ENCODE measurements around the gene SYPL2.

- TF ChIP-seq CTCF (IDR thresholded peaks at IDR 0.05; ENCODE audit: extremely low read depth in 1 of 2, insufficient read depth in 1 of 2, low read depth in 1 of 2, low read length in 2 of 2) (no peak), JUN (IDR thresholded peaks at IDR 0.05; ENCODE audit: borderline replicate concordance, insufficient read depth, insufficient read length, low read depth) (no peak), POLR2A (IDR thresholded peaks at IDR 0.05; ENCODE audit: low read depth, low read length) (no peak), MAX (IDR thresholded peaks at IDR 0.05; ENCODE audit: insufficient read depth, insufficient read length) (no peak), POLR2AphosphoS5 (IDR thresholded peaks at IDR 0.05; ENCODE audit: insufficient read depth, low read depth, low read length) (no peak), MYC (IDR thresholded peaks at IDR 0.05; ENCODE audit: low read depth, low read length) (no peak), EZH2 (IDR thresholded peaks at IDR 0.05; ENCODE audit: borderline replicate concordance, low read depth, low read length, severe bottlenecking) (no peak)
Observed at GRCh38 chr1:109444346-109444745, 22.0 kb upstream of the SYPL2 start.
